HCT116 (cell line): ENCODE data around the gene MALRD1. TPM values are rescaled to one million over a fixed set of nuclear protein-coding genes. Genes with fewer than 3 reads are reported as not detected.

Source experiments
- ATAC-seq: fragments of 200-7000 bp; cut with Tn5 transposase; 2 replicates; pipeline ENCODE4 v1.9.1; 2020; ENCODE audit warnings: mild to moderate bottlenecking, moderate library complexity
- BruUV-seq: library from RNA; stranded (reverse); fragments of 400-500 nt; replicated peaks from 2 replicates; lab custom pipeline; 2021; lab: Mats Ljungman, UMichigan
- CTCF ChIA-PET: fragments of 300-600 bp; sonication (Branson Sonifier 250); formaldehyde crosslinking; loops from one replicate; lab custom pipeline; 2021; ENCODE audit warnings: antibody characterized with exemption; lab: Charles Lee
- POLR2A ChIA-PET: fragments of 300-600, 350-600 bp; sonication (Branson Sonifier 250); formaldehyde crosslinking; loops from one replicate; lab custom pipeline; 2021; ENCODE audit warnings: antibody characterized with exemption; lab: Charles Lee
- RAD21 ChIA-PET, 2 experiments: fragments of 300-600 bp; sonication (Branson Sonifier 250); formaldehyde crosslinking; loops; one replicate each; lab custom pipeline; 2023; ENCODE audit warnings: low total read pairs in 2 of 2; ENCODE audit not compliant: uncharacterized antibody in 2 of 2, unreplicated experiment in 2 of 2, low non-redundant PET in 1 of 2; lab: Charles Lee
- DNase-seq: peaks from one replicate; pipeline ENCODE4 v3.0.0-alpha.2; 2010; ENCODE audit warnings: low read depth, low spot score
- H2AFZ ChIP-seq: fragments of 200-600 bp; shearing (Covaris generic), sonication (generic); 2 replicates; pipeline ENCODE4 v1.6.1; 2017; ENCODE audit warnings: low read depth, mixed run types, mixed read lengths, antibody characterized with exemption, low read length; ENCODE audit not compliant: poor library complexity, severe bottlenecking
- H3K27ac ChIP-seq: 2 replicates; pipeline ENCODE4 v1.5.1; 2012; ENCODE audit warnings: low read depth, low read length
- H3K27me3 ChIP-seq: fragments of 200-600 bp; sonication (generic); 2 replicates; pipeline ENCODE4 v1.6.1; 2016; ENCODE audit warnings: mixed run types, low read length, mixed read lengths; ENCODE audit not compliant: insufficient read depth
- H3K36me3 ChIP-seq, 2 experiments: fragments of 200-500 bp in 1 of 2; fragments of 200-600 bp in 1 of 2; sonication (Bioruptor generic) in 1 of 2; sonication (generic) in 1 of 2; 2 replicates each; pipeline versions ENCODE4 v1.5.1 to v1.6.1; 2014 to 2016; ENCODE audit warnings: low read length in 2 of 2, inconsistent platforms in 1 of 2, mixed read lengths in 1 of 2, mixed run types in 1 of 2; ENCODE audit not compliant: insufficient read depth in 2 of 2, control insufficient read depth in 1 of 2
- H3K4me1 ChIP-seq, 2 experiments: fragments of 200-600 bp in 1 of 2; sonication (generic) in 1 of 2; 2 replicates each; pipeline versions ENCODE4 v1.5.1 to v1.6.1; 2012 to 2017; ENCODE audit warnings: low read length in 2 of 2, inconsistent platforms in 1 of 2, mild to moderate bottlenecking in 1 of 2, mixed read lengths in 1 of 2, mixed run types in 1 of 2, moderate library complexity in 1 of 2; ENCODE audit not compliant: insufficient read depth in 2 of 2, control insufficient read depth in 1 of 2
- H3K4me2 ChIP-seq: fragments of 200-600 bp; sonication (generic); 2 replicates; pipeline ENCODE4 v1.6.1; 2017; ENCODE audit warnings: mixed run types, low read length, mixed read lengths
- H3K4me3 ChIP-seq, 2 experiments: fragments of 200-600 bp in 1 of 2; sonication (generic) in 1 of 2; replicated peaks in 1 of 2; 2 replicates each; pipeline ENCODE4 v1.5.1; 2011 to 2016; ENCODE audit warnings: low read length in 2 of 2, control low read depth in 1 of 2, low read depth in 1 of 2, mild to moderate bottlenecking in 1 of 2, mixed read lengths in 1 of 2, mixed run types in 1 of 2
- H3K79me2 ChIP-seq: fragments of 200-600 bp; sonication (generic); 2 replicates; pipeline ENCODE4 v1.6.1; 2017; ENCODE audit warnings: mild to moderate bottlenecking, mixed run types, low read length, moderate library complexity, mixed read lengths; ENCODE audit not compliant: insufficient read depth
- H3K9ac ChIP-seq: fragments of 200-600 bp; sonication (generic); 2 replicates; pipeline ENCODE4 v1.6.1; 2016; ENCODE audit warnings: low read length, mixed read lengths
- H3K9me2 ChIP-seq: fragments of 200-600 bp; sonication (generic), shearing (Covaris generic); 2 replicates; pipeline ENCODE4 v1.6.1; 2017; ENCODE audit warnings: mixed run types, mild to moderate bottlenecking, moderate library complexity; ENCODE audit not compliant: insufficient read depth
- H3K9me3 ChIP-seq, 2 experiments: fragments of 200-500 bp in 1 of 2; fragments of 200-600 bp in 1 of 2; sonication (Bioruptor generic) in 1 of 2; sonication (generic) in 1 of 2; 2 replicates each; pipeline ENCODE4 v1.6.1; 2014 to 2017; ENCODE audit warnings: low read length in 2 of 2, mixed read lengths in 2 of 2, inconsistent platforms in 1 of 2, low read depth in 1 of 2, mild to moderate bottlenecking in 1 of 2, mixed run types in 1 of 2, moderate library complexity in 1 of 2; ENCODE audit not compliant: control insufficient read depth in 1 of 2, insufficient read depth in 1 of 2
- H4K20me1 ChIP-seq: fragments of 200-600 bp; sonication (generic), shearing (Covaris generic); 2 replicates; pipeline ENCODE4 v1.6.1; 2017; ENCODE audit warnings: mixed run types, mild to moderate bottlenecking, moderate library complexity; ENCODE audit not compliant: insufficient read depth
- CBX3 ChIP-seq: IDR thresholded peaks from 2 replicates; pipeline ENCODE4 v1.6.1; 2012; ENCODE audit warnings: low read depth
- CEBPB ChIP-seq: IDR thresholded peaks from 2 replicates; pipeline ENCODE4 v1.6.1; 2012; ENCODE audit warnings: low read depth
- CTCF ChIP-seq, 3 experiments: fragments of 200-600 bp in 1 of 3; sonication (generic) in 1 of 3; IDR thresholded peaks in 2 of 3; conservative IDR thresholded peaks in 1 of 3; 2 replicates each; pipeline ENCODE4 v1.5.1; 2012 to 2017; ENCODE audit warnings: low read depth in 2 of 3, low read length in 2 of 3, antibody characterized with exemption in 1 of 3, borderline replicate concordance in 1 of 3, control low read depth in 1 of 3, mild to moderate bottlenecking in 1 of 3, mixed read lengths in 1 of 3, mixed run types in 1 of 3, moderate library complexity in 1 of 3; ENCODE audit not compliant: insufficient read depth in 1 of 3
- EGR1 ChIP-seq: IDR thresholded peaks from 2 replicates; pipeline ENCODE4 v1.6.1; 2012; ENCODE audit warnings: low read depth
- ELF1 ChIP-seq: IDR thresholded peaks from 2 replicates; pipeline ENCODE4 v1.6.1; 2012; ENCODE audit warnings: low read depth, borderline replicate concordance
- EZH2 ChIP-seq: fragments of 200-600 bp; sonication (generic); IDR thresholded peaks from 2 replicates; pipeline ENCODE4 v1.6.1; 2017; ENCODE audit warnings: antibody characterized with exemption, mixed run types
- FOSL1 ChIP-seq: IDR thresholded peaks from 2 replicates; pipeline ENCODE4 v1.6.1; 2012; ENCODE audit warnings: low read depth
- JUND ChIP-seq: IDR thresholded peaks from 2 replicates; pipeline ENCODE4 v1.6.1; 2012
- POLR2AphosphoS5 ChIP-seq: IDR thresholded peaks from 2 replicates; pipeline ENCODE4 v1.6.1; 2011; ENCODE audit warnings: mild to moderate bottlenecking, low read depth, low read length, moderate library complexity
- REST ChIP-seq: IDR thresholded peaks from 2 replicates; pipeline ENCODE4 v1.6.1; 2012; ENCODE audit warnings: low read depth
- SP1 ChIP-seq: IDR thresholded peaks from 2 replicates; pipeline ENCODE4 v1.6.1; 2012; ENCODE audit warnings: low read depth
- SRF ChIP-seq: IDR thresholded peaks from 2 replicates; pipeline ENCODE4 v1.6.1; 2012; ENCODE audit warnings: low read depth
- YY1 ChIP-seq: IDR thresholded peaks from 2 replicates; pipeline ENCODE4 v1.6.1; 2011; ENCODE audit warnings: low read length, low read depth, moderate library complexity, mild to moderate bottlenecking; ENCODE audit not compliant: insufficient replicate concordance; ENCODE audit errors: extremely low read depth
- ZBTB33 ChIP-seq: IDR thresholded peaks from 2 replicates; pipeline ENCODE4 v1.6.1; 2011; ENCODE audit warnings: mild to moderate bottlenecking, low read length, moderate library complexity; ENCODE audit not compliant: insufficient replicate concordance; ENCODE audit errors: extremely low read depth
- ZNF274 ChIP-seq: fragments of 200-500 bp; sonication (Bioruptor generic); IDR thresholded peaks from 2 replicates; pipeline ENCODE4 v1.6.1; 2014; ENCODE audit warnings: mild to moderate bottlenecking, low read depth, low read length, inconsistent platforms
- intact Hi-C: fragments of 100-400 bp; cut with micrococcal nuclease; formaldehyde crosslinking; loops from 2 replicates; pipeline ENCODE4 v1.10.0; 2022
- total RNA-seq: library from RNA; stranded (reverse); gene quantifications from one replicate; pipeline ENCODE4 v1.2.1, GENCODE V29; 2021; ENCODE audit not compliant: unreplicated experiment

Gene MALRD1
- total RNA-seq, 1 experiment from 2014 or later: not detected

GRCh38 chr10:19412531-19412930 lies 363.9 kb downstream of the MALRD1 start (continued):
- TF ChIP-seq CTCF (IDR thresholded peaks at IDR 0.05 in 2 of 3, conservative IDR thresholded peaks at IDR 0.05 in 1 of 3; ENCODE audit: borderline replicate concordance in 1 of 3, insufficient read depth in 1 of 3, low read depth in 2 of 3, low read length in 2 of 3) (no peak), POLR2AphosphoS5 (no peak), CEBPB (no peak)

- H3K9me3 ChIP-seq: peaks cover 0 to 22% of the 10 kb centered on the region in 2 experiments; a peak in 2 of 4 replicates
- no peaks in the 10 kb centered on the region for H4K20me1 ChIP-seq
- H3K27me3 ChIP-seq: no peaks in the 10 kb centered on the region
- no TSS peak for BruUV-seq
- H3K4me2 ChIP-seq: no peak overlapping the region
- H3K4me1 ChIP-seq: no peaks in the 10 kb centered on the region
- ATAC-seq: no peak
- no peak overlapping the region for H3K27ac ChIP-seq
- no peak overlapping the region for H3K4me3 ChIP-seq
- no peaks in the 10 kb centered on the region for H3K36me3 ChIP-seq
- intact Hi-C loops: no loop called here
- DNase-seq: no peak
- ChIA-PET RAD21 (no interaction called here), POLR2A (no interaction called here), CTCF (no interaction called here)
- H3K9me2 ChIP-seq: no peaks in the 10 kb centered on the region
- TF ChIP-seq CTCF (IDR thresholded peaks at IDR 0.05 in 2 of 3, conservative IDR thresholded peaks at IDR 0.05 in 1 of 3; ENCODE audit: borderline replicate concordance in 1 of 3, insufficient read depth in 1 of 3, low read depth in 2 of 3, low read length in 2 of 3): no peak
- TF ChIP-seq ZBTB33: no peak
- TF ChIP-seq SRF: no peak
- TF ChIP-seq YY1: no peak
- no peak for TF ChIP-seq REST
- TF ChIP-seq FOSL1: no peak
- TF ChIP-seq ELF1: no peak
- TF ChIP-seq JUND: no peak
- TF ChIP-seq CBX3: no peak
- no peak for TF ChIP-seq EGR1
- no peak for TF ChIP-seq EZH2
- TF ChIP-seq SP1: no peak
- no peak for TF ChIP-seq ZNF274
- no peaks in the 10 kb centered on the region for H3K79me2 ChIP-seq
- H2AFZ ChIP-seq: no peak overlapping the region
- H3K9ac ChIP-seq: no peak overlapping the region
These were observed 367.6 kb downstream of the MALRD1 start for GRCh38 chr10:19416164-19416563.
